Measurements from ENCODE around the gene ALPP.
"Not testable (repeated sequence)": the region's sequence is repeated elsewhere in the genome, so short reads cannot be mapped to it uniquely, and the experiment has no call there.

Gene ALPP

DNA sequence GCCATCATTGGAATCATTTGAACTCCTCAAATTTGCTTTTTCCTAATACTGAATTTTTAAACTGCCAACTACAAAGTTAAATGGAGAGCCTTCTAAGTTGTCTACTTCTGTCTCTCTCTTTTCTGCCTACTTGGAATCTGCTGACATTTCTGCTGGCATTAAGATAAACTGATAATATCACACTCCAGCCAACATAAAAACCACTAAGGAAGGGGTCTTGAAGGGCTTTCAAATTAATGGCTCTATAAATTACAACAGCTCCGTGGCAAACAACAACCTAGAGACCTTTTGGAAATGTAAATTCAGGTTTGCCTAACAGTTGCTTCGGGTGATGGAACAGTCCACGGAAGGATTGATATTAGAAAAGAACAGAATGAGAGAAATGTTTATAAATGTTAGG, 12.1 kb downstream of the ALPP start:
- no peak for DNase-seq
- Mint-ChIP-seq H3K9me3 (peaks cover 5% of the 10 kb centered on the region), H3K27me3 (ENCODE audit: low read depth, poor library complexity) (peaks cover 82% of the 10 kb centered on the region), H3K27ac (no peak overlapping the region), H3K4me1 (peaks cover 10% of the 10 kb centered on the region), H3K36me3 (ENCODE audit: low read depth) (no peaks in the 10 kb centered on the region), H3K4me3 (no peak overlapping the region)
- TF ChIP-seq, protein P1, sequence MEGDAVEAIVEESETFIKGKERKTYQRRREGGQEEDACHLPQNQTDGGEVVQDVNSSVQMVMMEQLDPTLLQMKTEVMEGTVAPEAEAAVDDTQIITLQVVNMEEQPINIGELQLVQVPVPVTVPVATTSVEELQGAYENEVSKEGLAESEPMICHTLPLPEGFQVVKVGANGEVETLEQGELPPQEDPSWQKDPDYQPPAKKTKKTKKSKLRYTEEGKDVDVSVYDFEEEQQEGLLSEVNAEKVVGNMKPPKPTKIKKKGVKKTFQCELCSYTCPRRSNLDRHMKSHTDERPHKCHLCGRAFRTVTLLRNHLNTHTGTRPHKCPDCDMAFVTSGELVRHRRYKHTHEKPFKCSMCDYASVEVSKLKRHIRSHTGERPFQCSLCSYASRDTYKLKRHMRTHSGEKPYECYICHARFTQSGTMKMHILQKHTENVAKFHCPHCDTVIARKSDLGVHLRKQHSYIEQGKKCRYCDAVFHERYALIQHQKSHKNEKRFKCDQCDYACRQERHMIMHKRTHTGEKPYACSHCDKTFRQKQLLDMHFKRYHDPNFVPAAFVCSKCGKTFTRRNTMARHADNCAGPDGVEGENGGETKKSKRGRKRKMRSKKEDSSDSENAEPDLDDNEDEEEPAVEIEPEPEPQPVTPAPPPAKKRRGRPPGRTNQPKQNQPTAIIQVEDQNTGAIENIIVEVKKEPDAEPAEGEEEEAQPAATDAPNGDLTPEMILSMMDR (IDR thresholded peaks at IDR 0.05) = no peak

DNA sequence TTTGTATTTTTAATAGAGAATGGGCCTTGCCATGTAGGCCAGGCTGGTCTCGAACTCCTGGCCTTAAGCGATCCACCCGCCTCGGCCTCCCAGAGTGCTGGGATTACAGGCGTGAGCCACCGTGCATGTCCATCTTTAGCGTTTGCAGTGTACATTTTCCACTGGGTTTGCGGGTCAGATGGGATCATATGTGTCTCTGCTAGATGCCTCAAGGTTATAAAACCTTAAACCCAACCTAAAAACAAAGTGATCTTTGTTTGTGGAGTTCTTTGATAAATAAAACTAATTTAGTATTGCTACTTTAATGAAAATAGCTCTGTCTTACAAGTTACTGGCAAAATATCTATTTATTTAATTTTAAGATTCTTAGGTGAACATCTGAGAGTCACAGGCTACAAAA, 15.0 kb downstream of the ALPP start:
- no peaks in the 10 kb centered on the region for H3K9me3 Mint-ChIP-seq
- TF ChIP-seq, protein P1 (IDR thresholded peaks at IDR 0.05) = no peak
- no peak overlapping the region for H3K27ac Mint-ChIP-seq
- no peak for DNase-seq
- H3K4me1 Mint-ChIP-seq = peaks cover 14% of the 10 kb centered on the region
- no peak overlapping the region for H3K4me3 Mint-ChIP-seq
- peaks cover 68% of the 10 kb centered on the region for H3K27me3 Mint-ChIP-seq (ENCODE audit: low read depth, poor library complexity)
- H3K36me3 Mint-ChIP-seq (ENCODE audit: low read depth) = no peaks in the 10 kb centered on the region

DNA sequence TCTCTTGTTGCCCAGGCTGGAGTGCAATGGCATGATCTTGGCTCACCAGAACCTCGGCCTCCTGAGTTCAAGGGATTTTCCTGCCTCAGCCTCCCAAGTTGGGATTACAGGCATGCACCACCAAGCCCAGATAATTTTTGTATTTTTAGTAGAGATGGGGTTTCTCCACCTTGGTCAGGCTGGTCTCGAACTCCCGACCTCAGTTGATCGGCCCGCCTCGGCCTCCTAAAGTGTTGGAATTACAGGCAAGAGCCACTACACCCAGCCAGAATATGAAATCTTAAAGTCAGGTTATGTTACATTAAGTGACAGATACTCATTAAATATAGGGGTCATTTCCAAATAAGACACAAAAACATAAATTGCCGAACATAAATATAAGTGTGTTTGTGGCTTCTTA, 15.9 kb downstream of the ALPP start:
- H3K27me3 Mint-ChIP-seq (ENCODE audit: low read depth, poor library complexity) = peaks cover 67% of the 10 kb centered on the region
- H3K36me3 Mint-ChIP-seq (ENCODE audit: low read depth); H3K4me3 Mint-ChIP-seq; H3K4me1 Mint-ChIP-seq; H3K9me3 Mint-ChIP-seq; H3K27ac Mint-ChIP-seq; DNase-seq: not testable (repeated sequence)

DNA sequence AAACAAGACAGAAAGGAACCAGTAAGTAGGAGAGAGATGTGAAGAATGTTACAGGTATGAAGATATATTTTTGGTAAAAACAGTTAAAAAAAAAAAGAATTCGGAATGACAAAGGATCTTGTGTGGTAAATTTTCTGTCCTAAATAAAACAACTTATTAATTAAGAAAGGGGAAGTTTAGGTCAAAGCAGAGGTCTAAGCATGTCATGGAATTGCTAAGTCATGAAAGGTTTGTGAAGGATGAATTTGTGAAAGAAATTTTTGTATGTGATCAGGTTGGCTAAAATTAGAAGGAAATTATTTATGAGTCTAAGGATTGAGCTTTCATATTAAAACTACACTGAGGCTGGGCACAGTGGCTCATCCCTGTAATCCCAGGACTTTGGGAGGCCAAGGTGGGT, 17.0 kb downstream of the ALPP start:
- H3K4me3 Mint-ChIP-seq = no peak overlapping the region
- no peak for DNase-seq
- H3K27me3 Mint-ChIP-seq (ENCODE audit: low read depth, poor library complexity) = peaks cover 63% of the 10 kb centered on the region
- no peak overlapping the region for H3K27ac Mint-ChIP-seq
- H3K4me1 Mint-ChIP-seq = peaks cover 9% of the 10 kb centered on the region
- TF ChIP-seq, protein P1 (IDR thresholded peaks at IDR 0.05) = no peak
- H3K36me3 Mint-ChIP-seq (ENCODE audit: low read depth) = no peaks in the 10 kb centered on the region
- no peaks in the 10 kb centered on the region for H3K9me3 Mint-ChIP-seq

DNA sequence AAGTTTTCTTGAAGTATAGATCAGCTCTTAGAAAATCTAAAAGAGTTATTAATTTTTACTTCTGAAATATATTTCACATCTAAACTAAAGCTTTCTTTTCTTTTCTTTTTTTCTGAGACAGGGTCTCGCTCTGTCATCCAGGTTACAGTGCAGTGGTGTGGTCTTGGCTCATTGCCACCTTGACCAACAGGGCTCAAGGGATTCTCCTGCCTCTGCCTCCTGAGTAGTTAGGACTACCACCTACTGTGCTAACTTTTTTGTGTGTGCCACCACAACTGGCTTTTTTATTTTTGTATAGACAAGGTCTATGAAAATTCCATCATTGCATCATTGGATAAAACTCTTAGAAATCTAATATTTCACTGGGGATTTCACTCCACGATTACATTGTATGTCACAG, 18.1 kb downstream of the ALPP start:
- no peaks in the 10 kb centered on the region for H3K9me3 Mint-ChIP-seq
- DNase-seq = no peak
- H3K4me3 Mint-ChIP-seq = no peak overlapping the region
- H3K36me3 Mint-ChIP-seq (ENCODE audit: low read depth) = no peaks in the 10 kb centered on the region
- peaks cover 55% of the 10 kb centered on the region for H3K27me3 Mint-ChIP-seq (ENCODE audit: low read depth, poor library complexity)
- no peak overlapping the region for H3K27ac Mint-ChIP-seq
- peaks cover 9% of the 10 kb centered on the region for H3K4me1 Mint-ChIP-seq
- TF ChIP-seq, protein P1 (IDR thresholded peaks at IDR 0.05) = no peak

DNA sequence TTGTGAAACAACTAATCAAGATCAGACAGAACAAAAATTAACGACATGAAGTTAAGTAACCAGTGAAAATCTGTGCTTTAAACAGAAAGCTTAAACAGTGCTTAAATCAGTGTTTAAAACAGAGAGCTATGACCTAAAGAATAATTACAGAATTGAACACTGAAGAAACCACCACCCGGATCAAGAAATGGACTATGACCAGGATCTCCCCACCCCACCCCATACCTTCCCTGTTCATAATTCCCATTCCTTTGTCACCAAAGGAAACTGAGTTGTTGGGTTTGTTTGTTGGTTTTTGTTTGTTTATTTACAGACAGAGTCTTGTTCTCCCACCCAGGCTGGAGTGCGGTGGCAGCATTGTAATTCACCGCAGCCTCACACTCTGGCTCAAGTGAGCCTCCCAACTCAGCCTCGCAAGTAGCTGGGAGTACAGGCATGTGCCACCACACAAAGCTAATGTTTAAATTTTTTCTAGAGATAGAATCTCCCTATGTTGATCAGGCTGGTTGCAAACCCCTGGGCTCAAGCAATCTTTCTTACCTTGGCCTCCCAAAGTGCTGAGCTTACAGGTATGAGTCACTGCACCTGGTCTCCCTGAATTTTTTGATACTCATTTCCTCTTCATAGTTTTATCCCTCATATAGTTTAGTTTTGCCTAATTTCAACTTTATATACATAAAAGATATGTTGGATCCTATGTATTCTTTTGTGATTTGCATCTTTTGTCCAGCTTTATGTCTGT, 19.9 kb downstream of the ALPP start:
- no peak for DNase-seq
- H3K27me3 Mint-ChIP-seq (ENCODE audit: low read depth, poor library complexity) = peaks cover 49% of the 10 kb centered on the region
- H3K4me3 Mint-ChIP-seq = no peak overlapping the region
- TF ChIP-seq, protein P1 (IDR thresholded peaks at IDR 0.05) = no peak
- H3K36me3 Mint-ChIP-seq (ENCODE audit: low read depth) = no peaks in the 10 kb centered on the region
- H3K9me3 Mint-ChIP-seq = no peaks in the 10 kb centered on the region
- peaks cover 9% of the 10 kb centered on the region for H3K4me1 Mint-ChIP-seq
- no peak overlapping the region for H3K27ac Mint-ChIP-seq

Data from nephron progenitor cell (in vitro differentiated cells).